ENCODE data around the gene ABL1.
"Not testable (repeated sequence)": the region's sequence is repeated elsewhere in the genome, so short reads cannot be mapped to it uniquely, and the experiment has no call there.

The ABL1 gene

GRCh38 chr9:130834371-130835336 is at the start of gene ABL1:
TSS of gene ABL1 (plus strand) at chr9:130835254. CDS start at chr9:130835447, 193 bp downstream.
- DNase-seq (ENCODE audit: extremely low read depth in 1 of 2, low read depth in 1 of 2) = peak; percentile 53 to 85

- DNase-seq (ENCODE audit: extremely low read depth in 1 of 2, low read depth in 1 of 2) = no peak
Measured at GRCh38 chr9:130785940-130786508, 49.0 kb upstream of the ABL1 start.

GRCh38 chr9:130786526-130786925 is 48.5 kb upstream of the ABL1 start:
- DNase-seq (ENCODE audit: extremely low read depth in 1 of 2, low read depth in 1 of 2) = no peak

- DNase-seq (ENCODE audit: extremely low read depth in 1 of 2, low read depth in 1 of 2) = no peak
Measured at GRCh38 chr9:130789747-130790672, 45.0 kb upstream of the ABL1 start.

- DNase-seq (ENCODE audit: extremely low read depth in 1 of 2, low read depth in 1 of 2) = no peak
Measured at GRCh38 chr9:130791303-130791894, 43.7 kb upstream of the ABL1 start.

- DNase-seq (ENCODE audit: extremely low read depth in 1 of 2, low read depth in 1 of 2) = no peak
Measured at GRCh38 chr9:130793589-130793988, 41.5 kb upstream of the ABL1 start.

- DNase-seq (ENCODE audit: extremely low read depth in 1 of 2, low read depth in 1 of 2) = not testable (repeated sequence)
Measured at GRCh38 chr9:130794021-130794420, 41.0 kb upstream of the ABL1 start.

- not testable (repeated sequence) for DNase-seq (ENCODE audit: extremely low read depth in 1 of 2, low read depth in 1 of 2)
Measured at GRCh38 chr9:130794423-130794822, 40.6 kb upstream of the ABL1 start.

GRCh38 chr9:130794923-130795495 is 40.0 kb upstream of the ABL1 start:
- no peak for DNase-seq (ENCODE audit: extremely low read depth in 1 of 2, low read depth in 1 of 2)

- DNase-seq (ENCODE audit: extremely low read depth in 1 of 2, low read depth in 1 of 2) = not testable (repeated sequence)
Measured at GRCh38 chr9:130803116-130803515, 31.9 kb upstream of the ABL1 start.

- DNase-seq (ENCODE audit: extremely low read depth in 1 of 2, low read depth in 1 of 2) = no peak
Measured at GRCh38 chr9:130805510-130806326, 29.3 kb upstream of the ABL1 start.

GRCh38 chr9:130806327-130806716 is 28.7 kb upstream of the ABL1 start:
- no peak for DNase-seq (ENCODE audit: extremely low read depth in 1 of 2, low read depth in 1 of 2)

- DNase-seq (ENCODE audit: extremely low read depth in 1 of 2, low read depth in 1 of 2) = no peak
Measured at GRCh38 chr9:130810609-130811136, 24.4 kb upstream of the ABL1 start.

GRCh38 chr9:130815242-130815808 is 19.7 kb upstream of the ABL1 start:
- DNase-seq (ENCODE audit: extremely low read depth in 1 of 2, low read depth in 1 of 2) = no peak

GRCh38 chr9:130817914-130818313 is 17.1 kb upstream of the ABL1 start:
- no peak for DNase-seq (ENCODE audit: extremely low read depth in 1 of 2, low read depth in 1 of 2)

- DNase-seq (ENCODE audit: extremely low read depth in 1 of 2, low read depth in 1 of 2) = no peak
Measured at GRCh38 chr9:130820135-130820738, 14.8 kb upstream of the ABL1 start.

GRCh38 chr9:130823435-130823834 is 11.6 kb upstream of the ABL1 start:
- no peak for DNase-seq (ENCODE audit: extremely low read depth in 1 of 2, low read depth in 1 of 2)

GRCh38 chr9:130824079-130824478 is 11.0 kb upstream of the ABL1 start:
- no peak for DNase-seq (ENCODE audit: extremely low read depth in 1 of 2, low read depth in 1 of 2)

All from stimulated activated CD8-positive, alpha-beta memory T cell treated with anti-CD3 and anti-CD28 coated beads, Interleukin-7, amount 100 ng/mL, for 48 hours (primary cell).